T-helper 22 cell (primary cell): ENCODE data around the gene FNDC10.

Experiments
- DNase-seq: peaks from one replicate; pipeline ENCODE4 v3.0.0-alpha.2; 2020; ENCODE audit warnings: low read depth

FNDC10 gene

DNA sequence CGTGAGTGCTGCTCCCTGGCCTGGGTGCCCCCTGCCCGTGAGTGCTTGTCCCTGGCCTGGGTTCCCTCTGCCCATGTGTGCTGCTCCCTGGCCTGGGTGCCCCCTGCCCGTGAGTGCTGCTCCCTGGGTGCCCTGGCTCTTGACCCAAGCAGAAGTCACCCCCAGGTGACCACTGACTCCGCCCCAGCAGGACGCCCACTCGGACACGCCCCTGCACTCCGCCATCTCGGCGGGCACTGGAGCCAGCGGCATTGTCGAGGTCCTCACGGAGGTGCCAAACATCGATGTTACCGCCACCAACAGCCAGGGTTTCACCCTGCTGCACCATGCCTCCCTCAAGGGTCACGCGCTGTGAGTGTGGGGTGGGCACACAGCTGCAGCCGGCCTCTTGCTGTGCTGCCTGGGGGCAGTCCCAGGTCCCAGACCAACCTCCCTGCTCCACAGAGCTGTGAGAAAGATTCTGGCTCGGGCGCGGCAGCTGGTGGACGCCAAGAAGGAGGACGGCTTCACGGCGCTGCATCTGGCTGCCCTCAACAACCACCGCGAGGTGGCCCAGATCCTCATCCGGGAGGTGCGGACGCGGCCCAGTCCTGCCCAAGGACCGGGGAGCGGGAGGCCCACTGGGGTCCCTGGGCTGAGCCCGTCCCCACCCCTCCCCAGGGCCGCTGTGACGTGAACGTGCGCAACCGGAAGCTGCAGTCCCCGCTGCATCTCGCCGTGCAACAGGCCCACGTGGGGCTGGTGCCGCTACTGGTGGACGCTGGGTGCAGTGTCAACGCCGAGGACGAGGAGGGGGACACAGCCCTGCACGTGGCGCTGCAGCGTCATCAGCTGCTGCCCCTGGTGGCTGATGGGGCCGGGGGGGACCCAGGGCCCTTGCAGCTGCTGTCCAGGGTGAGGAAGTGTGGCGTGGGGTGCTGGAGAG, 28.2 kb upstream of the FNDC10 start:
- DNase-seq = no peak

- no peak for DNase-seq
These were observed 27.4 kb upstream of the FNDC10 start for GRCh38 chr1:1627261-1627828.

GRCh38 chr1:1626207-1627141, 26.5 kb upstream of the FNDC10 start:
- DNase-seq = no peak

DNA sequence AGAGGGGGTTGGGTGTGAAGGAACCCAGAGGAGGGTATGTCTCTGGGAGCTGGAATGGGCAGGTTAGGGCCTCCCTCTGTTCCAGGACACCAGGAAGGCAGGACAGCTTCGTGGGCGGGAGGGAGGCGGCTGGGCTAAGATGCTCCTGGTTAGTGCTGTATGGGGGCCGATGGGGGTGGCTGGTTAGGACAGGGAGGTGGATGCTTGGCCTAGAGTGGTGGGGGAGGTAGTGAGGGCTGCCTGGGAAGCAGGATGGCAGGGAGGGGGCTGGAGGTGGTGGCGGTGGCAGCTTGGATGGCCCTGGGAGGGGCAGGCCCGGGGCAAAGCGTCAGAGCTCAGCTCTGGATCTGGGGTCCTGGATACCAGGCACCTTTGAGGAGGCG, 25.9 kb upstream of the FNDC10 start:
- DNase-seq = no peak

GRCh38 chr1:1625404-1625775, 25.5 kb upstream of the FNDC10 start:
- no peak for DNase-seq

DNA sequence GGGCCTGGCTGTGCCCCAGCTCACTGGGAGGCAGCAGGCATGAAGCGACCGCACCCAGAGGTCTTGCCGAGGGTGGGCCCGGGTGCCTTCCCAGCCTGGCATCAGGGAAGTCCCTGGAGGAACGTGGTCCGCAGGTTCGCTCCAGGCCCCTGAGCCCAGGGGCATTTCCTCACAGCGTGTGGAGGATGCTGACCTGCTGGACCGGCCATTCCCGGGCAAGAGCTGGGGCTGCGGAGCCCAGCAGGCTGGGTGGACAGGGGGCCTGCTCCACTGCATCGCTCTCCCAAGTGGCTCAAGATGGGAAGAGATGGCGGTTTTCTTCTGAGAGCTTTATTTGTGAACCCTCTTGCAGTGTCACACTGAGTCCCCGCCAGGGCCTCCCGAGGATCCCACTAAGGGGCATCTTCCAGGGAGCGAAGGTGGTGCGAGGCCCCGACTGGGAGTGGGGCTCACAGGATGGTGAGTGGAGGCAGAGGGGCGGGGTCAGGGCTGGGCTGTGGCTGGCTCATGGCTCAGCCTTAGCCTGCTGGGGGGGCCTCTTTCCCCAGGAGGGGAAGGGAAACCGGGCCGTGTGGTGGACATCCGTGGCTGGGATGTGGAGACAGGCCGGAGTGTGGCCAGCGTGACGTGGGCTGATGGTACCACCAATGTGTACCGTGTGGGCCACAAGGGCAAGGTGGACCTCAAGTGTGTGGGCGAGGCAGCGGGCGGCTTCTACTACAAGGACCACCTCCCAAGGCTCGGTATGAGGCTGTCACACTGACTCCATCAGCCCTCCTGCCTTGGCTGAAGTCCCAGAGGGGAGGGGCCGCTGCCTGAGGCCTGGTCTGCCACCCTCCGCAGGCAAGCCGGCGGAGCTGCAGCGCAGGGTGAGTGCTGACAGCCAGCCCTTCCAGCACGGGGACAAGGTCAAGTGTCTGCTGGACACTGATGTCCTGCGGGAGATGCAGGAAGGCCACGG, 24.8 kb upstream of the FNDC10 start:
- no peak for DNase-seq

- no peak for DNase-seq
These were observed 23.9 kb upstream of the FNDC10 start for GRCh38 chr1:1623631-1624442.

- DNase-seq = no peak
These were observed 23.3 kb upstream of the FNDC10 start for GRCh38 chr1:1623181-1623630.

- no peak for DNase-seq
These were observed 22.8 kb upstream of the FNDC10 start for GRCh38 chr1:1622788-1623094.

DNA sequence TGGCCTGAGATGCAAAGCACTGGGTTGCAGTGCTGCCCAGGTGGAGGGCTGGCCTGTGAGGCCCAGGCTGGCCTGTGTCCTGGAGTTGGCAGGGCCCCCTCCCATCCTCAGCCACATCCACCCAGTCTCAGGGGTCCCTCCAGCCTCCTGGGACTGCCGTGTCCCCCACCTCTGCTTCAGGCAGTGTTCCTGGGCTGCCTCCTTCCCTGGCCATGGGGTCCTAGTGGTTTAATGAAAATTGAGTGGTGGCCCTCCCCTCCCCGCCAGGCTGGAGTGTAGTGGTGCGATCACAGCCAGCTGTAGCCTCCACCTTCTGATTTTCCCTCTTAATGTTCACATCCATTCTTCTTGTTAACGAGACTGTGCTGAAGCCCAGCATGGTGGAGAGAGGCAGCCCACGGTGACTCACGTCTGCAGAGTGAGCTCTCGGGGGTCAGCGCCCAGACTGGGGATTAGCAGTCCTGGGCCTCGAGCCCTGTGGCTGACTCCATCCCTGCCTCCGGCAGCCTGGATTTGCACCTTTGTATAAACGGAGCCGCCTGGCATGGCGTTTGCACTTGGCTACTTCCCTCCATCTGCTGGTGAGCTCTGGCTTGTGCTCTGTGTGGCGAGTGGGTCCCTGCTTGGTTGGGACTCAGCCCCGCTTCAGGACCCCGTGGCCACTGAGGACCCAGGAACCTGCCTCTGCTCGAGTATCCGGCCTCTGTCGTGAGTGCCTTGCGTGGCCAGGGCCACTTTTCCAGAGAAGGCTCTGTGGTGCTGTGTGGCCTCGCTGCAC, 22.3 kb upstream of the FNDC10 start:
- DNase-seq = no peak

DNA sequence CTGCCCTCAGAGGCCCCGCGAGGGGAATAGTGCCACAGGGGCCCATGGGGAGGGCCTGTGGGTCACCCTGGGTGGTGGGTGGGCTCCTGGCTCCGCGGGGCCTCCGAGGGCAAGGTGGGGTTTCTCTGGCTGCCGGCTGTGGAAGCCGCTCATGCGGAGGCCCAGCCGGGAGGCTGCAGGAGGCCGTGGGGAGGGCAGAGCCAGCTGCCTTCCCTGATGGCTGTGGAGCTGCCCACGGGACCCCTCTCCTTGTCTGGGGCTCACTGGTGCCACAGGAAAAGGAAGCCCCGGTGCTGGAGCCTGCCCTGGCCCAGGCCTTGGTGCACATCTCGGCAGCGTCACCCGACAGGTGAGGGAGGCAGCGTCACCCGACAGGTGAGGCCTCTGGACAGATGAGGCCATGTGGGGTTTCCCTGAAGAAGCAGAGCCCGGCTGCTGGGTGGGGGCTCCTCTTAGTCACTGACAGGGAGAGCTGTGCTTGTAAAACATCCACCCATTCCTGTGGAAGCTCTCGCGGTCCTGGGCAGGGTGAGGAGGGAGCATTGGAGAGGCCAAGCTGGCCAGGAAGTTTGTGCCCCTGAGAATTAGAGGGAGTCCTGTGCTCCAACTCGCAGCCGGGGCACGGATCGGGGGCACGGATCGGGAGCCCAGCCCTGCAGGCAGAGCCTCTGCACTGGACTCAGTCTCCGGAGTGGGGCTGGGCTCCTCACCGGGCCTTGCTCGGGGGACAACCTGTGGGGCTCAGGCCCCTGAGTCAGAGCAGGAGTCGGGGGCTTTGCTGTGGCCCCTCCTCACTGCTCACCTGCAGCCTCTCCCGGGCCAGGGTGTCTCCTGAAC, 21.5 kb upstream of the FNDC10 start:
- DNase-seq = no peak

DNA sequence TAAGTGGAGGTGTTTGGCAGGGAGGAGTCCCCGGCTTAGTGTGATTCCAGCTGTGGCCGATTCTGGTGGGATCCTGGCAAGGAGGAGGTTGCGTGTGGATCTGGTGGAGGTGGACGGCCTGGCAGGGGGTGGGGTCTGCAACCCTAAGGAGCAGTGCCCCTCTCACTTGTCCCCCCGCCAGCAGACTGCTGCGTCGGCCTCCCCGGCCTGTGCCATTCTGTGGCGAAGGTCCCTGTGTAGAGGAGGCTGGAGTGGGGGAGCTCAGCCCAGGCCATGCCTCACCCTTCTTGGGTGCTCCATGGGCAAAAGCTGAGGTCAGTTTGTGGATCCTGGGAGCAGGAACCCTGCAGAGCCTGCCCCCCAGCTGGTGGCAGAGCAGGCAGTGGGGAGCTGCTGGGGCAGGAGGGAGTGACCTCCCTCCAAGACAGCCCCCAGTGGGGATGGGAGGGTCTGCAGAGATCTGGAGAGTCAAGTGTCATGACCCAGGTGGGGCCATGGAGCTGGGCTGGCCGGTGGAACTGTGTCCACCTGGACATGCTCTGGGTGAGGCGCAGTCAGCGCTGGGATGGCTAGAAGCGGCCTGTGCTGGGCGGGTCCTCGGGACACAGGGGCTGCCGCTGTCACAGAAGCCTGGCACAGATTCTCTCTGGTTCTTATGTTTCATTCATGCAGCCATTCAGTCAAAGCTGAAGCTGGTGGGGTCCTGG, 20.7 kb upstream of the FNDC10 start:
- DNase-seq = no peak

DNA sequence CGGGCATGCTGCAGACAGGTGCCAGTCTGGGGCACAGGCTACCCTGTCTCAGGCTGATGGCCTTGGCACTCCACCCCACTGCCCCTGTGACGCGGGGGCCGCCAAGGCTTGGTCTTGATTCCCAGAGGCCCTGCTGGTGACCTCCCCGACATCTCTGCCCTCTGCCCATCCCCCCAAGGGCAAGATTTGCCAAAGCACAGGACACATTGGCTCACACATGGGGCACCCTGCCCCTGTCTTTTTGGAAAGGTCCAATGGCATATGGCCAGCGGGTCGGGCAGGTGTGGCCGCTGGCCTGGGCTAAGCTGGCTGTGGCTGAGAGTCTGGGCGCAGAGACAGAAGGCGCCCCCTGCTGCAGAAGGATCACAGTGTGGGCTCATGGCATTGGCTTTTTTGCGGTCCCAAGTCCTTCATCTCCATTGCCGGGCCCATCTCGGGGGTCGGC, 20.0 kb upstream of the FNDC10 start:
- no peak for DNase-seq

GRCh38 chr1:1618396-1619068, 18.6 kb upstream of the FNDC10 start:
- DNase-seq = no peak

DNA sequence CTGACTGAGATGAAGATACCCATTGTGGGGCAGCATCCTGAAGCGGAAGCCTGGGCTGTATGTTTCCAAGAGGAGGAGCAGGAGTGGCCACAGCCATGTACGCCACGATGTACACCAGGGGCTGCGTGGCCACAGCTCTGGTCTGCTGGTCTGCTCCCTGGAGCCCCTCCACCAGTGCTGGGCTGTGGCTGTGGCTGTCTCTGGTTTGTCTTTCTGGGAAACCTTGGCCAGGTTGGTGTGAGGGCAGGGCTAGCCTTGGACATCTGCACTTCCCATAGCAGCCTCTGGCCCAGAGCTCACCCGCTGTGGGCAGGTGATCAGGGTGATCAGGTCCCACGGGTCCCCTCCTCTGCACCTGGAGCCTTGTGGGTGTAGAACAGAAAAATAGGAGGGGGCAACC, 18.0 kb upstream of the FNDC10 start:
- no peak for DNase-seq

DNA sequence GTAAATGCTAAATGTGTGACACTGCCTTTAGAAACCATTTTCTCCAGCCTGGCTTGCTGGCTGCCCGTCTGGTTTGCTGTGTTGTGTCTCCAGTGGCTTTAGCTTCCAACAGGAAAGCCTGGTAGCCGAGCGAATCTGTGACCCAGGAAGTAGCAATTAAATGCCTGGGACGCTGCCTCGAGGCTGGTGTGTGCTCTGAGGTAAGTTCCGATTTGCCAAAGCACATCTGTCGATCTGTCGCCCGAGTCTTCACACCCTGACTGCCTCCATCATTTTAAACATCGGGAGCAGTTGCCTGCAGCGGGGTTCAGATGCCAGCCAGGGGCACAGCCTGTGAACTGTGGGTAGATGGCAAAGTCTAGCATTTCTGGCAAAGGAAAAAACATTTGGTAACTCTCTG, 17.6 kb upstream of the FNDC10 start:
- no peak for DNase-seq

- no peak for DNase-seq
These were observed 16.9 kb upstream of the FNDC10 start for GRCh38 chr1:1616838-1617237.
